PC-9 (cell line): Measurements from ENCODE around the gene SPON2.

ENCODE experiments used
- EZH2 ChIP-seq: fragments of 200-600 bp; sonication (generic); IDR thresholded peaks from 2 replicates; pipeline ENCODE4 v1.8.0; 2017; ENCODE audit warnings: antibody characterized with exemption, low read depth
- TF ChIP-seq, protein P1 (sequence below): fragments of 200-600 bp; sonication (generic); conservative IDR thresholded peaks from 2 replicates; pipeline ENCODE4 v1.6.1; 2017; ENCODE audit warnings: mixed run types, antibody characterized with exemption, mild to moderate bottlenecking, moderate library complexity

DNA sequence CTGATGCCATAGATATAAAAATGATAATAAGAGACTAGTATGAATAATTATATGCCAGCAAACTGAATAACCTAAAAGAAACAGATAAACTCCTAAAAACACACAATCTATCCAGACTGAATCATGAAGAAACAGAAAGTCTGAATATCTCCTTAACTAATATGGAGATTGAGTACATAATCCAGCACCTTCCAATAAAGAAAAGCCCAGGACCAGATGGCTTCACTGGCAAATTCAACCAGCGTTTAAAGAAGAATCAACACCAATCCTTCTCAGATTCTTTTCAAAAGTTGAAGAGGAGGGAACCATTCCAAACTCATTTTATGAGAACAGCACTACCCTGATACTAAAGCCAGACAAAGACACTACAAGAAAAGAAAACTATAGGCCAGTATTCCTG is 32.5 kb downstream of the SPON2 start:
- TF ChIP-seq EZH2, result no peak
- TF ChIP-seq, protein P1, sequence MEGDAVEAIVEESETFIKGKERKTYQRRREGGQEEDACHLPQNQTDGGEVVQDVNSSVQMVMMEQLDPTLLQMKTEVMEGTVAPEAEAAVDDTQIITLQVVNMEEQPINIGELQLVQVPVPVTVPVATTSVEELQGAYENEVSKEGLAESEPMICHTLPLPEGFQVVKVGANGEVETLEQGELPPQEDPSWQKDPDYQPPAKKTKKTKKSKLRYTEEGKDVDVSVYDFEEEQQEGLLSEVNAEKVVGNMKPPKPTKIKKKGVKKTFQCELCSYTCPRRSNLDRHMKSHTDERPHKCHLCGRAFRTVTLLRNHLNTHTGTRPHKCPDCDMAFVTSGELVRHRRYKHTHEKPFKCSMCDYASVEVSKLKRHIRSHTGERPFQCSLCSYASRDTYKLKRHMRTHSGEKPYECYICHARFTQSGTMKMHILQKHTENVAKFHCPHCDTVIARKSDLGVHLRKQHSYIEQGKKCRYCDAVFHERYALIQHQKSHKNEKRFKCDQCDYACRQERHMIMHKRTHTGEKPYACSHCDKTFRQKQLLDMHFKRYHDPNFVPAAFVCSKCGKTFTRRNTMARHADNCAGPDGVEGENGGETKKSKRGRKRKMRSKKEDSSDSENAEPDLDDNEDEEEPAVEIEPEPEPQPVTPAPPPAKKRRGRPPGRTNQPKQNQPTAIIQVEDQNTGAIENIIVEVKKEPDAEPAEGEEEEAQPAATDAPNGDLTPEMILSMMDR, result no peak
